Stimulated activated CD8-positive, alpha-beta memory T cell treated with anti-CD3 and anti-CD28 coated beads, Interleukin-15, amount 100 ng/mL, for 1 hour (primary cell): ENCODE results near the gene FAM117B.
"Not testable (repeated sequence)": the region's sequence is repeated elsewhere in the genome, so short reads cannot be mapped to it uniquely, and the experiment has no call there.

Experiments used
- DNase-seq: peaks from one replicate; pipeline ENCODE4 v3.0.0-alpha.2; 2020; ENCODE audit warnings: low read depth

Gene FAM117B

GRCh38 chr2:202638721-202639120 is 4.0 kb downstream of the FAM117B start:
- DNase-seq: no peak

DNA sequence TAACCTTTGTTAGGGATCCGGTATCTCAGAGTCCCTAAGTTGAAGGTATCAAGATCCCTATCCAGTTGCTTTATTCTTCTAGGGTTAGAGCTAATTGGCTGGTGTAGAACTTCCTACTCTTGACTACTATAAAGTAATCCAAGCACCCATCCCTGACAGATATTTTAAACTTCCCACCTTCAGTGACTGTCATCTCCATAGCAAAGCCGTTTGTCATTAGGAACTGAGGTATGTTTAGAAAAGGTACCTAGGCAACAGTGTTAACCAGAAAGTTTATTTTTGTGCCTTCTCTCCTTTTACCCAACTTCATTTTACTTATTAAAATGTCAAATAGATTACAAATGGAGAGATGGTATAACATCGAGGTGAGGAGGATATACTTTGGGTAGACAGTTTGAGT is 4.5 kb downstream of the FAM117B start:
- no peak for DNase-seq

DNA sequence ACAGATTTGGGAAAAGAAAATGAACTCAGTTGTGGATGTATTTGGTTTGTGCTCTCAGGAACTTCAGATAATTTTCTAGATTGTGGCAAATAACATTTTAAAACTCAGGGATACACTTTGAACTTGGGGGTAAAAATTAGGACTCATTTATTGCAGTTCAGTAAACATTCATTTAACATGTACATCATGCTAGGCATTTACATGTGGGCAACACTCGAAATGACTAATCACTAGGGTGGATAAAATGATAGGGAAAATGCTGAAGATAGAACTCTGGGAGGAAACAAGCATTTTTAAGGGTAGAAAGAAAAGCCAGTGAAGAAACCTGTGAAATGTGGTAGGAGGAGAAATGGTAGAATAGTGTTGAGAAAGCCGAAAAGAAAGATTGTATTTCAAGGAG is 7.8 kb downstream of the FAM117B start:
- DNase-seq: no peak

- no peak for DNase-seq
Observed at GRCh38 chr2:202643012-202643858, 8.5 kb downstream of the FAM117B start.

- DNase-seq: no peak
Observed at GRCh38 chr2:202652119-202652518, 17.4 kb downstream of the FAM117B start.

- DNase-seq: no peak
Observed at GRCh38 chr2:202653890-202654289, 19.1 kb downstream of the FAM117B start.

DNA sequence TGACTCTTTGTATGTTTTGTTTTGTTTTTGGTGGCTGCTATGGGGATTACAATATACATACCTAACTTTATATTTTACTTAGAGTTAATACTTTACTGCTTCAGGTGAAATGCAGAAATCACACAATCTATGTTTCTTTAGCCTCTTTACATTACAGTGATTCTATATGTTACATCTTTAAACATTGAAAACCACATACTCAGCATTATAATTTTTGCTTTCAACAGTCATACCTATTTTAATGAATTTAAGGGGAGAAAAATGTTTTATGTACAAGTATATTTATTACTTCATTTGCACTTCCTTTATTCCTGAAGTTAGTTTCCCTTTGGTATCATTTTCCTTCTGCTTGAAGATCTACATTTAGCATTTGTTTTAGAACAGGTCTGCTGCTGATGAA is 23.1 kb downstream of the FAM117B start:
- DNase-seq: no peak

GRCh38 chr2:202660796-202661195 is 26.0 kb downstream of the FAM117B start:
- no peak for DNase-seq

DNA sequence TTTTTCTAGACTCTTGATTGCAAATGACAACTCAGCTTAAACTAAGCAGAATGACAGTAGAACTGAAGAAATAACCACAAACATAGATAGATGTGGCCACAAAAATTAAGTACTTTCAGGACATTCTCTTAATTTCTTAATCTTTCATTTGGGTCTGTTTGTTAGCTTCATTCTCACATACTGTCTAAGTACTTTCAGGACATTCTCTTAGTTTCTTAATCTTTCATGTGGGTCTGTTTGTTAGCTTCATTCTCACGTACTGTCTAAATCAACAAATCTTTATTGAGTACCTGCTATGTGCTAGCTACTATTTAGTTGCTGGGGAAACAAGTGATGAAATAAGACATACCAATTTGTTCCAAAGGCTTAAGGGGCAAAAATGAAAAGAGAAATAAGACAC is 35.1 kb downstream of the FAM117B start:
- no peak for DNase-seq

DNA sequence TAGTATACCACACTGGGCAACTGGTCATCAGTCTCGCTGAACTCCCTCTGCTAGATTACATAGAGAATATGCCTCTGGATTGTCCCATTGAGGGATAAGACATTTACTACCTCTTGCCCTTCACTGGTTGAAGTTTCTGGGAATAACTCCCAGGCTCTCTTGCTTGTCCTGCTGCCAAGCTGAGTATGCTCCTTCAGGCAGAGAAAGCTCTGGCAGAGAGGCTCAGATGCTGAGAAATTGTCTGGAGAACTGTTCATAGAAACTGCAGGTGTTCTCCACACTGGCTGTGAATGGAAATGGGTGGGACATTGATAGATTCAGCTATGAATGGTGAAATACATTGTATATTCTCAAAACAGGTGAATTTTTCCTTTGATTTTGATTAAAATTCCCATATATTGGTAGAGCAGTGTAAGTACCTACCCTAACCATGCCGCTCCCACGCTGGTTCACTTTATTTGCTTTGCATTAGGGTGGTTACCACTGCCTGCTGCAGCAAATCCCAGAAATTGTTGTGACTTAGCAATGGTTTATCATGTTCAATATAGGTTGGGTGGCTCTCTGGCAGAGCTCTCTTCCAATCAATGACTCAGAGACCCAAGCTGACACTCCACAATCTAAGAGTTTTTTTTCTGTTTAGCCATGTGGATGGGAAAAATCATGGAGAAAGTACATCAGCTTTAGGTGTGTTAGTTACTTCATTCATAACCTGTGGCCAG is 36.7 kb downstream of the FAM117B start:
- DNase-seq: no peak

DNA sequence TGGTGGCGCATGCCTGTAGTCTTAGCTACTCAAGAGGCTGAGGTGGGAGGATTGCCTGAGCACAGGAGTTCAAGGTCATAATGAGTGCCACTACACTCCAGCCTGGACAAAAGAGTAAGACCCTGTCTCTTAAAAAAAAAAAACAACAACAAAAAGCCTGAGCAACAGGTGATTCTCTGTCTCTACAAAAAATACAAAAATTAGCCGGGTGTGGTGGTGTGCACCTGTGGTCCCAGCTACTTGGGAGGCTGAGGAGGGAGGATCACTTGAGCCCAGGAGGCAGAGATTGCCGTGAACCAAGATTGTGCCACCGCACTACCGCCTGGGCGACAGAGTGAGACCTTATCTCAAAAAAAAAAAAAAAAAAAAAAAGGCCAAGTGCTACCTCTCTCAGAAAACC is 40.3 kb downstream of the FAM117B start:
- not testable (repeated sequence) for DNase-seq

- no peak for DNase-seq
Observed at GRCh38 chr2:202679980-202680379, 45.2 kb downstream of the FAM117B start.

DNA sequence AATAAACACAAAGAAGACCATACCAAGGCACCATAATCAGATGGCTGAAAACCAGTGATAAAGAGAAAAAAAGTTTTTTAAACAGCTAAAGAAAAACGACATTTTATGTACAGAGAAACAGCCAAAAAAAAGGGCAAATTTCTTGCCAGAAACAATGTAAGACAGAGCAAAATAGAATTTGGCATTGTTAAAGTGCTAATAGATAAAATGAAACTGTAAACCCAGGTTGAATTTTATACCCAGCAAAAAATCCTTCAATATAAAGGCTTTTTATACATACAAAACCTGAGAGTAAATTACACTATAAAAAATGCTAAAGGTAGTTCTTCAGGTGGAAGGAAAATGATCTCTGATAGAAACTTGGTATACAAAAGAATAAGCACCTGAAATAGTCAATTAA is 45.7 kb downstream of the FAM117B start:
- no peak for DNase-seq

- DNase-seq: no peak
Observed at GRCh38 chr2:202681688-202682205, 47.0 kb downstream of the FAM117B start.

DNA sequence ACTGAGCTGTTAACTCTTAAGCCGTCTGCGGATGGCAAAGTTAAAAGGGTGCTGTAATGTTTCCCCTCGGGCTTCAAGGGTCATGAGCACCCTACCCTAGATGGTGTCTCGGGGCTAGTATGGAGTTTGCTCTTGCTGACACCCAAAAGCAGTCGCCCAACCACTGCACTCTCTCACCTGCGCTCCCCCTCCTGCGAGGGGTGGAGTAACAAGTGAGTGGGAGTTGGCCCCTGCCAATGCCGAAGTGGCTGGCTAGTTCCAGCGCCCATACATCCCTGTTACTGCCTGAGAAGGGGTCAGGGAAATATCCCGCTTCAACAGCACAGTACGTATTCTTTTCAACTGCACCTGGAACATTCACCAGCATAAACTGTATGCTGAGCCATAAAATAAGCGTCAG is 47.5 kb downstream of the FAM117B start:
- no peak for DNase-seq

DNA sequence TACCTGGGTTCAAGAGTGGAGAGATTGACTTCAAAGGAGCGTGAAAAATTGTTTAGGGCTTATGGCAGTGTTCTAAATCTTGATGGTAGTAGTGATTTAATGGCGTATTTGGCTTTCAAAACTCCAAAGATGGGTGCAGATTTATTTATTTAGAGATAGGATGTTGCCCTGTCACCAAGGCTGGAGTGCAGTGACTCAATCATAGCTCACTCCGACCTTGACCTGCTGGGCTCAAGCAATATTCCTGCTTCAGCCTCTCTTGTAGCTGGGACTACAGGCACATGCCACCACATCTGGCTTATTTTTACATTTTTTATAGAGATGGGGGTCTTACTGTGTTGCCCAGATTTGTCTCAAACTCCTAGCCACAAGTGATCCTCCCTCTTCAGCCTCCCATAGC is 52.5 kb downstream of the FAM117B start:
- DNase-seq: no peak

DNA sequence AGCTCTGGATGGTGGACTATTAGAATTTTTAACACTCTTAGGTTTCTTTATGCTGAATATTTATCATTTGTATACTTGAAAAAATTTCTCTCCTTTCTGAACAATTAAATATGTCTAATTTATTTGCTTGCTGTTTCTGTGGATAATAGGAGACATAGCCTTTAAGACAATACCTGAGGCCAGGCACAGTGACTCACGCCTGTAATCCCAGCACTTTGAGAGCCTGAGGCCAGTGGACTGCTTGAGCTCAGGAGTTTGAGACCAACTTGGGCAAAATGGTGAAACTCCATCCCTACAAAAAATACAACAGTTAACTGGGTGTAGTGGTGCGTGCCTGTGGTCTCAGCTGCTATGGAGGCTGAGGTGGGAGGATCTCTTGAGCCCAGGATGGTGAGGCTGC is 54.7 kb downstream of the FAM117B start:
- DNase-seq: no peak

DNA sequence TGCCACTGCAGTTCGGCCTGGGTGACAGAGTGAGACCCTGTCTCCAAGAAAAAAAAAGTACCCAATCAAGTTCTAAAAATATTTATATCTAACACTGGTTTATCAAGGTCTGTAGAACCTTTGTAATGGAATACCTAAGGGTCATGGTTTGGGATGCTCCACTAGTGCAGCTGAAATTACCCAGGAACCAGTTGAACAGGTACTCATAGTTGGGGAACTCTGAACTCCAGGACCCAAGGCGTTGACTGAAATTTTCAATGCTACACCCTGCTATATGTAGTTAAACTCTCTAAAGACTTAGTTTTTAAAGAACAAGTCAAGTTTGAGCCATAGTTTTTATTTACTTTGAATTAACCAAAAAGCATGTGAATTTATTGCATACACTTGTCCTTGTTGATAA is 55.1 kb downstream of the FAM117B start:
- no peak for DNase-seq

GRCh38 chr2:202690321-202690900 is 55.6 kb downstream of the FAM117B start:
- DNase-seq: no peak

DNA sequence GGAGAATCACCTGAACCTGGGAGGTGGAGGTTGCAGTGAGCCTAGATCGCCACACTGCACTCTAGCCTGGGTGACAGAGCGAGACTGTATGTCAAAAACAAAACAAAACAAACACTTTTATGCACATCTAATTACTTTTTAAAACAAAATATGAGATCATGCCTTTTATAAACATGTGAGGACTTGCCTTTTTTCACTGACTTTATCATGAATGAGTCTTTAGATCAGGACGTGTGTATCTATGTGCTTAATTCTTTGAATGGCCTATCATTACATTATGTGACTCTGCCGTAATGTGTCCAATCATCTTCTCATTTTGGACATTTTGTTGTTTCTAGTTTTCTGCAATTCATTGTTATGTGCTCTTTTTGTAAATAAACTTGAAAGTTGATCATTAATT is 58.7 kb downstream of the FAM117B start:
- DNase-seq: no peak

GRCh38 chr2:202695166-202695565 is 60.4 kb downstream of the FAM117B start:
- no peak for DNase-seq

- DNase-seq: no peak
Observed at GRCh38 chr2:202700075-202700901, 65.5 kb downstream of the FAM117B start.
